ENCODE data around the gene ACAN. TPM values are rescaled to one million over a fixed set of nuclear protein-coding genes. Genes with fewer than 3 reads are reported as not detected.

ACAN gene
- total RNA-seq, 1 experiment from 2014 or later = 0.03 TPM

DNA sequence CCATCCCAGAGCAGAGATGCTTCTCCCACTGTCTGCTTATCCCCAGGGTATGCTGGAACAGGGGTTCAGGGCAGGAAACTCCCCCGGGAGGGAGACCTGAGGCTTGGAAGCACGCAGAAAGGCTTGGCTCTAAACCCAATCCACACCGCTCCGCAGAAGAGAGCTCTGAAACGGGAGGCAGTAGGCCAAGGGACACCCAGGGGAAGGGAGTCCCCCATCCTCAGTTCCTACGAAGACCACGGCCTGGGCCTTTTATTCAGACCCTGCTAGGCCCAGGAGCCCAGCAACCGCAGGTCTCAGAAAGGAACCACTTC is 93.9 kb downstream of the ACAN start:
- peaks cover 65% of the 10 kb centered on the region for H3K4me1 ChIP-seq (ENCODE audit: control insufficient read depth, insufficient read depth, low read length)
- H3K36me3 ChIP-seq (ENCODE audit: control insufficient read depth, insufficient read depth, low read length) = no peaks in the 10 kb centered on the region
- in situ Hi-C loops (cut with HindIII; ENCODE audit: low pct_unique_long_range_greater_than_20kb, low sequenced_read_pairs) = no loop called here
- no TSS peak for BruUV-seq (replicated peaks)
- no peaks in the 10 kb centered on the region for H3K27me3 ChIP-seq (ENCODE audit: control insufficient read depth, insufficient read depth, low read length)
- peak overlapping the region; percentile 88 for H3K27ac ChIP-seq (ENCODE audit: low read length)
- H3K9me3 ChIP-seq (ENCODE audit: control insufficient read depth, insufficient read depth, low read depth, low read length) = no peaks in the 10 kb centered on the region
- peak; percentile 13 for ATAC-seq
- DNase-seq (ENCODE audit: low read depth, low spot score) = no peak
- CTCF ChIA-PET = interaction anchor here (0.6 to 1.0 kb wide), 2 partner anchors 106 to 516 kb away, joined by 5 read pairs; no protein-coding TSS in a partner anchor
- intact Hi-C loops (cut with micrococcal nuclease; ENCODE audit: unreplicated experiment) = no loop called here
- POLR2A ChIA-PET = interaction anchor here (1.7 kb wide), 1 partner anchor 121 kb away, joined by 3 read pairs; no protein-coding TSS in a partner anchor
- TF ChIP-seq SIN3A (IDR thresholded peaks at IDR 0.05; ENCODE audit: borderline replicate concordance, insufficient read depth, low read depth, low read length) = no peak
- TF ChIP-seq POLR2AphosphoS5 (IDR thresholded peaks at IDR 0.05; ENCODE audit: low read depth, low read length) = peak; percentile 73
- no peak for TF ChIP-seq TCF7L2 (IDR thresholded peaks at IDR 0.05; ENCODE audit: low read depth, low read length)
- peak overlapping the region in 1 of 2 experiments; percentile 30; a peak in 1 of 4 replicates for H3K4me3 ChIP-seq (ENCODE audit: low read depth in 2 of 2, low read length in 2 of 2)

DNA sequence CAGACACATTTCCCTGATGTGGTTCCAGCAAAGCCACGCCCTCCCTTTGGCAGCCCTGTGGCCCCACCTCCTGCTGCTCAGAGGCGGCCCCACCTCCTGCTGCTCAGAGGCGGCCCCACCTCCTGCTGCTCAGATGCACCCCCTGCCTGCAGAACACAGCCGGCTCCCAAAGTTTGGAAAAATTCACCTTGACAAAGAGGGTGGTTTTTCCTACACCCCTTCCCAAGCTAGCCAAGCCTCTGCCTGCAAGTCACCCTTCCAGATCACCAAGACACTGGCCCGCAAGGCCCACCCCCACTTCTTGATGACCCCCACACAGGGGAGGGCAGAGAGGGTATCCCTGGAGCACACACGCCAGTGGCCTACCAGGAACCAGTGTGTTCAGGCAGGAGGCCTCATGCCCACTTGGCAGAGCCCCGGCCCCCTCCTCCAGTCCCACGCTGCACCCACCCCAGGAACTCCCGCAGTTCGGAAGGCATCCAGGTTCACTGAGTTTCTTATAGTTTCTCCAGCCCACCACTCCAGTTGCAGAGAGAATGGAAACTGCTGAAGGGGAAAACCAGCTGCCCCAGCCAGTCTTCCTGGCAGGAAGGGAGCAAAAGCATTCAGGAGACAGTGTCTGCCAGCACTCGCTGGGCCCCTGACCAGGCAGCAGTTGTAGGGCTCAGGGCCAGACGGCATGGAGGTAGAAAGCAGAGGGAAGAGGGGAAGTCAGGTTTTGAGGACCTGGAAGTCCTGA is 94.4 kb downstream of the ACAN start:
- CTCF ChIA-PET = interaction anchor here (0.6 to 1.0 kb wide), 6 partner anchors 96 to 1332 kb away, joined by 3 to 6 read pairs (median 4); no protein-coding TSS in a partner anchor
- H3K27me3 ChIP-seq (ENCODE audit: control insufficient read depth, insufficient read depth, low read length) = no peaks in the 10 kb centered on the region
- no TSS peak for BruUV-seq (replicated peaks)

More for the DNA sequence above, 94.4 kb downstream of the ACAN start:
- POLR2A ChIA-PET = interaction anchor here (1.7 kb wide), 1 partner anchor 121 kb away, joined by 3 read pairs; no protein-coding TSS in a partner anchor
- Histone ChIP-seq H3K36me3 (ENCODE audit: control insufficient read depth, insufficient read depth, low read length) (peaks cover 3% of the 10 kb centered on the region; the same call in 1 of the 2 replicates), H3K27ac (ENCODE audit: low read length) (peak overlapping the region; percentile 88), H3K4me1 (ENCODE audit: control insufficient read depth, insufficient read depth, low read length) (peaks cover 67% of the 10 kb centered on the region), H3K4me3 (ENCODE audit: low read depth in 2 of 2, low read length in 2 of 2) (peak overlapping the region in 1 of 2 experiments; percentile 30; a peak in 1 of 4 replicates), H3K9me3 (ENCODE audit: control insufficient read depth, insufficient read depth, low read depth, low read length) (no peaks in the 10 kb centered on the region)
- ATAC-seq = peak; percentile 65
- no peak for DNase-seq (ENCODE audit: low read depth, low spot score)
- TF ChIP-seq, protein P1, sequence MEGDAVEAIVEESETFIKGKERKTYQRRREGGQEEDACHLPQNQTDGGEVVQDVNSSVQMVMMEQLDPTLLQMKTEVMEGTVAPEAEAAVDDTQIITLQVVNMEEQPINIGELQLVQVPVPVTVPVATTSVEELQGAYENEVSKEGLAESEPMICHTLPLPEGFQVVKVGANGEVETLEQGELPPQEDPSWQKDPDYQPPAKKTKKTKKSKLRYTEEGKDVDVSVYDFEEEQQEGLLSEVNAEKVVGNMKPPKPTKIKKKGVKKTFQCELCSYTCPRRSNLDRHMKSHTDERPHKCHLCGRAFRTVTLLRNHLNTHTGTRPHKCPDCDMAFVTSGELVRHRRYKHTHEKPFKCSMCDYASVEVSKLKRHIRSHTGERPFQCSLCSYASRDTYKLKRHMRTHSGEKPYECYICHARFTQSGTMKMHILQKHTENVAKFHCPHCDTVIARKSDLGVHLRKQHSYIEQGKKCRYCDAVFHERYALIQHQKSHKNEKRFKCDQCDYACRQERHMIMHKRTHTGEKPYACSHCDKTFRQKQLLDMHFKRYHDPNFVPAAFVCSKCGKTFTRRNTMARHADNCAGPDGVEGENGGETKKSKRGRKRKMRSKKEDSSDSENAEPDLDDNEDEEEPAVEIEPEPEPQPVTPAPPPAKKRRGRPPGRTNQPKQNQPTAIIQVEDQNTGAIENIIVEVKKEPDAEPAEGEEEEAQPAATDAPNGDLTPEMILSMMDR (IDR thresholded peaks at IDR 0.05) = peak; percentile 84
- TF ChIP-seq, protein P2, sequence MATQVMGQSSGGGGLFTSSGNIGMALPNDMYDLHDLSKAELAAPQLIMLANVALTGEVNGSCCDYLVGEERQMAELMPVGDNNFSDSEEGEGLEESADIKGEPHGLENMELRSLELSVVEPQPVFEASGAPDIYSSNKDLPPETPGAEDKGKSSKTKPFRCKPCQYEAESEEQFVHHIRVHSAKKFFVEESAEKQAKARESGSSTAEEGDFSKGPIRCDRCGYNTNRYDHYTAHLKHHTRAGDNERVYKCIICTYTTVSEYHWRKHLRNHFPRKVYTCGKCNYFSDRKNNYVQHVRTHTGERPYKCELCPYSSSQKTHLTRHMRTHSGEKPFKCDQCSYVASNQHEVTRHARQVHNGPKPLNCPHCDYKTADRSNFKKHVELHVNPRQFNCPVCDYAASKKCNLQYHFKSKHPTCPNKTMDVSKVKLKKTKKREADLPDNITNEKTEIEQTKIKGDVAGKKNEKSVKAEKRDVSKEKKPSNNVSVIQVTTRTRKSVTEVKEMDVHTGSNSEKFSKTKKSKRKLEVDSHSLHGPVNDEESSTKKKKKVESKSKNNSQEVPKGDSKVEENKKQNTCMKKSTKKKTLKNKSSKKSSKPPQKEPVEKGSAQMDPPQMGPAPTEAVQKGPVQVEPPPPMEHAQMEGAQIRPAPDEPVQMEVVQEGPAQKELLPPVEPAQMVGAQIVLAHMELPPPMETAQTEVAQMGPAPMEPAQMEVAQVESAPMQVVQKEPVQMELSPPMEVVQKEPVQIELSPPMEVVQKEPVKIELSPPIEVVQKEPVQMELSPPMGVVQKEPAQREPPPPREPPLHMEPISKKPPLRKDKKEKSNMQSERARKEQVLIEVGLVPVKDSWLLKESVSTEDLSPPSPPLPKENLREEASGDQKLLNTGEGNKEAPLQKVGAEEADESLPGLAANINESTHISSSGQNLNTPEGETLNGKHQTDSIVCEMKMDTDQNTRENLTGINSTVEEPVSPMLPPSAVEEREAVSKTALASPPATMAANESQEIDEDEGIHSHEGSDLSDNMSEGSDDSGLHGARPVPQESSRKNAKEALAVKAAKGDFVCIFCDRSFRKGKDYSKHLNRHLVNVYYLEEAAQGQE (IDR thresholded peaks at IDR 0.05; ENCODE audit: insufficient read depth in 1 of 2, low read depth in 2 of 2, low read length in 1 of 2) = no peak
- TF ChIP-seq TCF7L2 (IDR thresholded peaks at IDR 0.05; ENCODE audit: low read depth, low read length) (0 out of 2 replicates have a peak, but pooled peaks have one; percentile 30), SIN3A (IDR thresholded peaks at IDR 0.05; ENCODE audit: borderline replicate concordance, insufficient read depth, low read depth, low read length) (0 out of 2 replicates have a peak, but pooled peaks have one; percentile 29), POLR2AphosphoS5 (IDR thresholded peaks at IDR 0.05; ENCODE audit: low read depth, low read length) (peak; percentile 37)
- intact Hi-C loops (cut with micrococcal nuclease; ENCODE audit: unreplicated experiment) (no loop called here), in situ Hi-C loops (cut with HindIII; ENCODE audit: low pct_unique_long_range_greater_than_20kb, low sequenced_read_pairs) (no loop called here)

All from Panc1 (cell line).